Stomach smooth muscle (tissue), 2 donors: ENCODE measurements around the gene MOB1A.
A peak's percentile ranks its signal among the peaks of the same experiment; 100 is the strongest.
"Not testable (repeated sequence)": the region's sequence is repeated elsewhere in the genome, so short reads cannot be mapped to it uniquely, and the experiment has no call there.

Experiments
- H3K27ac ChIP-seq: one replicate; pipeline ENCODE4 v1.7.0; 2013; ENCODE audit warnings: mild to moderate bottlenecking, low read length, inconsistent platforms
- H3K27me3 ChIP-seq, 2 donors: one replicate each; pipeline ENCODE4 v1.7.0; 2013; ENCODE audit warnings: low read length in 2 of 2; ENCODE audit not compliant: insufficient read depth in 2 of 2, control insufficient read depth in 1 of 2
- H3K36me3 ChIP-seq, 2 donors: one replicate each; pipeline ENCODE4 v1.7.0; 2013; ENCODE audit warnings: low read length in 2 of 2; ENCODE audit not compliant: control insufficient read depth in 2 of 2, insufficient read depth in 2 of 2
- H3K4me1 ChIP-seq: one replicate; pipeline ENCODE4 v1.7.0; 2013; ENCODE audit warnings: low read length; ENCODE audit not compliant: control insufficient read depth, insufficient read depth
- H3K4me3 ChIP-seq, 2 donors: one replicate each; pipeline ENCODE4 v1.7.0; 2013; ENCODE audit warnings: low read length in 2 of 2
- H3K9ac ChIP-seq, 2 donors: one replicate each; pipeline ENCODE4 v1.7.0; 2013; ENCODE audit warnings: low read length in 2 of 2, mild to moderate bottlenecking in 1 of 2
- H3K9me3 ChIP-seq, 2 donors: one replicate each; pipeline ENCODE4 v1.7.0; 2013; ENCODE audit warnings: low read length in 2 of 2; ENCODE audit not compliant: control insufficient read depth in 2 of 2
- donor health status: healthy.
- donor health status: Pancreatic carcinoma.

MOB1A gene

GRCh38 chr2:74123955-74124354 lies 54.7 kb downstream of the MOB1A start:
- not testable (repeated sequence) for H3K9me3 ChIP-seq, H3K4me3 ChIP-seq, H3K4me1 ChIP-seq, H3K36me3 ChIP-seq, H3K27ac ChIP-seq, H3K9ac ChIP-seq, H3K27me3 ChIP-seq

GRCh38 chr2:74121846-74122245 lies 56.8 kb downstream of the MOB1A start:
- H3K9ac ChIP-seq, H3K27ac ChIP-seq, H3K4me3 ChIP-seq, H3K4me1 ChIP-seq, H3K27me3 ChIP-seq, H3K36me3 ChIP-seq, H3K9me3 ChIP-seq: not testable (repeated sequence)

DNA sequence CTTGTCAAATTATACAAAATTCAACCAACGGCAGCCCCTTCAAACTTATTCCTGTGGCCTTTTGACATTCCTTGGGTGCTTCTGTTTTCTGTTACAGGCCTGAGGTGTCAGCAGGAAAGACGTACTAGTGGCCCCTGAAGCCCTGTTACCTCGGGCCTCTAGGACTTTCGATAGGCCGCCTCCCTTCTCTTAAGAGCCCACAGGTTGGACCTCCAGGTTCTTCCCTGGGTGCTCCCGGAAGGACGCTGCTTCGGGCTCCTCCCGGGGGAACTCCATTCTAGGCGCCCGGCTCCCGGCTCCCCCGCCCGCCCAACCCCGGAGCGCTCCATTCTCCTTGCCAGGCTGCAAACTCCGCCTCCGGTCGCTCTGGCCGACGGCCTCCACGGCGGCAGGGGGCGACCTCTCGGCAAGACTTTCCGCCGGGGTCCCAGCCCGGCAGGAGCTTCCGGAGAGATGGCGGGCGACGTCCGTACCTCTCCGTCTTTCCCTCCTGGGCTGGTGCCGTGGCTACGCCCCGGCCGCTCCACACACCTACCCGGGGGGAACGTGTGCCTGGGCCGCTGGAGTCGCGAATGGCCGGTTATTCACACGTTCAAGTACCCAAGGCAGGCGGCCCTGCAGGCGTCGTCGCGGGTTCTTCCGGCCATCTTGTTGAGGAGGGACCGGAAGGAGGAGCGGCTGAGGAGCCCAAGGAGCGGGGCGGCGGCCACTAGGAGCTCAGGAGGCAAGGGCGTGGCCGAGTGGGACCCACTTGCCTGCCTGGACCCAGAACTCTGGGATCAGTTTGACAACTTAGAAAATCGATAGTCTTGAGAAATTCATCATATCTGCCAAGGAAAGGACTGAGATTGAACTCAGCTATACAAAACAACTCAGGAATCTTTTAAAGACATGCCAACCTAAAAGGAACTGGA lies 58.5 kb downstream of the MOB1A start:
- Histone ChIP-seq H3K36me3 (no peaks in the 10 kb centered on the region), H3K9me3 (no peaks in the 10 kb centered on the region), H3K27me3 (no peaks in the 10 kb centered on the region), H3K4me1 (no peaks in the 10 kb centered on the region), H3K27ac (peak overlapping the region; percentile 82), H3K4me3 (peak overlapping the region; percentile 86 to 92), H3K9ac (peak overlapping the region; percentile 70 to 90)

- Histone ChIP-seq H3K9ac (no peak overlapping the region), H3K27me3 (no peaks in the 10 kb centered on the region), H3K4me1 (no peaks in the 10 kb centered on the region), H3K9me3 (no peaks in the 10 kb centered on the region), H3K27ac (no peak overlapping the region), H3K36me3 (no peaks in the 10 kb centered on the region), H3K4me3 (no peak overlapping the region)
Observed at GRCh38 chr2:74119339-74119738, 59.3 kb downstream of the MOB1A start.

GRCh38 chr2:74111380-74111779 lies 67.3 kb downstream of the MOB1A start:
- no peak overlapping the region for H3K4me3 ChIP-seq
- no peaks in the 10 kb centered on the region for H3K36me3 ChIP-seq
- H3K27me3 ChIP-seq = no peaks in the 10 kb centered on the region
- H3K27ac ChIP-seq = no peak overlapping the region
- no peak overlapping the region for H3K9ac ChIP-seq
- H3K4me1 ChIP-seq = no peaks in the 10 kb centered on the region
- H3K9me3 ChIP-seq = no peaks in the 10 kb centered on the region

DNA sequence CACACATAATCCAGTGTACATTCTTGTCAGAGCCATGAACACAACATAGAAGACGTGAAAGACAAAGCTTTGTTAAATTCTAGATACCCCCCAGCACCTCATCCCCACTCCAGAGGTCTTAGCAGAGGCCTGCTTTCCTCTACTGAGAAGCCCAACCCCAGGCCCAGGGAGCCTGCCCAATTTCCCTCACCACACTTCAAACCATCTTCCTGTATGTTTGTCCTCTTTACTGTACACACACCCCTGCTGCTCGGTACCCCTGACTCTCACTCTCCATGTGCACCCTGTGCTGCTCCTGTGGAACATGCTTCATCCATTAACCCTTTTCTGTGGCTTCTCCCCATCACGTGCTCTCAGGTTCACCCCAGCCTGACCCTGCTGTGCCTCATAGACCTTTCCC lies 68.1 kb downstream of the MOB1A start:
- no peak overlapping the region for H3K4me3 ChIP-seq
- no peaks in the 10 kb centered on the region for H3K9me3 ChIP-seq
- H3K36me3 ChIP-seq = no peaks in the 10 kb centered on the region
- H3K4me1 ChIP-seq = no peaks in the 10 kb centered on the region
- H3K27me3 ChIP-seq = no peaks in the 10 kb centered on the region
- no peak overlapping the region for H3K27ac ChIP-seq
- no peak overlapping the region for H3K9ac ChIP-seq

DNA sequence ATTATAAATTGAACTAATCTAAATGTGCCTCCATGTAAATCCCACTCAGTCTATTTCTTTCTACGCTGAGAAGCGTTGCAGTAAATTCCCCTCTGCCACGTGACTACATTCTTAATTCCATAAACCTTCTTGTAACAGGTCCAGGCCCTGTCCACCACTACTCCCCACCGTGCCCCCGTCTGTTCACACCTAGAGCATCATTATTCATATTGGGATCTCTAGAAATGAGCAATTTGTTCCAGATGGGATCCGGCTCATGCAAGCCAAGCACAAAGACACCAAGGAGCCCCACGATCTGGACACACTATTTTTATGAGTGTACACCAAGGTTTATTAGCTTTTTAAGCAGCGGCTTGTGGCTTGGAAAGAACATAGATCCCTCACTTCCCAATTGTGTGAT lies 69.1 kb downstream of the MOB1A start:
- Histone ChIP-seq H3K4me3 (no peak overlapping the region), H3K4me1 (no peaks in the 10 kb centered on the region), H3K9ac (no peak overlapping the region), H3K36me3 (no peaks in the 10 kb centered on the region), H3K27ac (no peak overlapping the region), H3K9me3 (no peaks in the 10 kb centered on the region), H3K27me3 (no peaks in the 10 kb centered on the region)

GRCh38 chr2:74107071-74107470 lies 71.6 kb downstream of the MOB1A start:
- no peaks in the 10 kb centered on the region for H3K36me3 ChIP-seq
- H3K27ac ChIP-seq = no peak overlapping the region
- no peak overlapping the region for H3K9ac ChIP-seq
- no peaks in the 10 kb centered on the region for H3K9me3 ChIP-seq
- H3K27me3 ChIP-seq = no peaks in the 10 kb centered on the region
- H3K4me3 ChIP-seq = no peak overlapping the region
- no peaks in the 10 kb centered on the region for H3K4me1 ChIP-seq

DNA sequence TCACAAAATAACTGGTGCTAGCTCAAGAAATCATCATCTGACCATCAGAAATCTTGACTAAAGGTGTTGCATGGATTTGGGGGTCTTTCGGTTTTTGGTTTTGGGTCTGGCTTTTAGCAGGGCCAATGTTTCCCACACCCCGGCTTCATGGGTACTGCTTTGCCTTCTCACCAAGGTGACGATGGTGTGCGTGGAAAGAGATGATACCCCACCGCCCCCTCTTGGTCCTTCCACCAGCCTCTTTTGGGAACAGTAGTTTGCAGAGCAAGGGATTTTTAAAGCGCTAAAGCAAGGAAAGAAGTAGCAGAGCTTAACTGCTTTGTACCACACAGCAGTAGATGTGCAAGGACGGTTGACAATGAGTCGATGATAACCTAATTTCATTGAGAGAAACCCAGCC lies 73.3 kb downstream of the MOB1A start:
- Histone ChIP-seq H3K27me3 (no peaks in the 10 kb centered on the region), H3K4me1 (no peaks in the 10 kb centered on the region), H3K4me3 (no peak overlapping the region), H3K36me3 (peaks cover 1 to 4% of the 10 kb centered on the region in 2 donors), H3K27ac (no peak overlapping the region), H3K9me3 (no peaks in the 10 kb centered on the region), H3K9ac (no peak overlapping the region)

- Histone ChIP-seq H3K36me3 (peaks cover 4 to 5% of the 10 kb centered on the region in 2 donors), H3K9me3 (no peaks in the 10 kb centered on the region), H3K9ac (no peak overlapping the region), H3K4me3 (no peak overlapping the region), H3K4me1 (no peaks in the 10 kb centered on the region), H3K27ac (no peak overlapping the region), H3K27me3 (no peaks in the 10 kb centered on the region)
Observed at GRCh38 chr2:74104839-74105238, 73.8 kb downstream of the MOB1A start.

- H3K4me3 ChIP-seq = no peak overlapping the region
- no peaks in the 10 kb centered on the region for H3K4me1 ChIP-seq
- H3K36me3 ChIP-seq = peaks cover 4 to 8% of the 10 kb centered on the region in 2 donors
- H3K27me3 ChIP-seq = no peaks in the 10 kb centered on the region
- no peaks in the 10 kb centered on the region for H3K9me3 ChIP-seq
- H3K27ac ChIP-seq = no peak overlapping the region
- H3K9ac ChIP-seq = no peak overlapping the region
Observed at GRCh38 chr2:74103763-74104162, 74.9 kb downstream of the MOB1A start.
